Non-pigmented ciliary epithelial cell (primary cell): ENCODE measurements around the gene CLINT1.

Experiments
- DNase-seq: peaks from one replicate; pipeline ENCODE4 v3.0.0-alpha.2; 2010; ENCODE audit warnings: low read depth

CLINT1 gene

GRCh38 chr5:157820593-157821252, 38.2 kb downstream of the CLINT1 start:
- DNase-seq: peak; percentile 18

DNA sequence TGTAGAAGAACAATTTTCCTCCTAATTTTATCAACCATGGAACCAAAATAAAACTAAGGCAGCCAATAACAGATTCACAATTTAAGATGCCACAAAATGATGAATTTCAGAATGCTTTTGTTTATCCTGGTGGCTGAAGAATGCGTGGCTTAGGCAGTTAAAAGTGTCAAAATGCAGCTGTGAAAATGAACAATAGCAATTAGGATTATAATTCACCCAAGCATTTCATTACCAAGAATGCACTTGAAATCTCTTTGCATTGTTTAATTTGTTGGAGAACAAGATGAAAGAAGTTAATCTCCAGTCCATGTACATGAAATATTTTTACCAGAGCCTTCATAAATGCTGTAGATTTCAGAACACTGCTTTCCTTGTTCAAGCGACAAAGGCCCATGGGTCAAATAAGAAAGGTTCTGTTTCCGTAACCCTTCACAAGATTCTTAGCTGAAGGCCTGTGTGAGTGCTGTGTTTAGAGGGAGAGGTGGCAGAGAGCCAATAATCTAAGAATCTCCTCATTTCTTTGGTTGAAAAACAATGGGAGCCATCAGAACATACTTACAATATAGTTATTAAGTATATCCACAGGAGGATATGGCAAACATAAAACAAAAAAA, 39.3 kb downstream of the CLINT1 start:
- DNase-seq: no peak

- DNase-seq: no peak
Observed at GRCh38 chr5:157818368-157818767, 40.6 kb downstream of the CLINT1 start.

- no peak for DNase-seq
Observed at GRCh38 chr5:157817928-157818327, 41.0 kb downstream of the CLINT1 start.

GRCh38 chr5:157817387-157817702, 41.6 kb downstream of the CLINT1 start:
- DNase-seq: no peak

DNA sequence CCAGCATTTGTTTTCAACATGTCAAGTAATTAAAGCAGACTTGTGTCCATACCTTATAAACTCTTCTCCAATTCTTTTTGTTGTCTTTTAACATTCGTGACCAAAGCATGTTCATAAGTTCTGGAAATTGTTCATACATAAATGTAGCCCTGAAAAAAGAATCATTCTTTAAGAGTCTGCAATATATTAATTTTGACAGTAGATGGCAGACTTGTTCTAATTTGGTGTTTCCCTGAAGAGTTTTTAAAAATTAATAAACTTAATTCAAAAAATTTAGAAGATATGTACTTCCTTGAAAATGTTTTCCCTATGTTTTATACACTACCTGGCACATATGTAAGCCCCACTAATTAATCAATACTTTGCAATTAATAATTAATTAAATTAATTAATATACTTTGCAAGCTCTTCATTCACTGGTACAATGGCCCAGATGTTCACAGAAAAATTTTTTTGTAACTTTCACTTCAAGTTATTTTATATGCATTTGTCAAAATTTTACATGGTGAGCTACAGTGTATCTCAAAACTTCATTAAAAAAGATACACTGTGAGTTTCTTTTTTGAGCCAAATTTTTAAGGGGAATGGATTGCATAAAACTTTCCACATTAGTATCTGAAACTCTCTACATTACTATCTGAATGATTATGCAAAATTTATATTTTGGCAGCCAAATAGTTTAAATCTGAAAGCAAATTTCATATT, 42.1 kb downstream of the CLINT1 start:
- DNase-seq: no peak

GRCh38 chr5:157812086-157812485, 46.9 kb downstream of the CLINT1 start:
- DNase-seq: no peak

DNA sequence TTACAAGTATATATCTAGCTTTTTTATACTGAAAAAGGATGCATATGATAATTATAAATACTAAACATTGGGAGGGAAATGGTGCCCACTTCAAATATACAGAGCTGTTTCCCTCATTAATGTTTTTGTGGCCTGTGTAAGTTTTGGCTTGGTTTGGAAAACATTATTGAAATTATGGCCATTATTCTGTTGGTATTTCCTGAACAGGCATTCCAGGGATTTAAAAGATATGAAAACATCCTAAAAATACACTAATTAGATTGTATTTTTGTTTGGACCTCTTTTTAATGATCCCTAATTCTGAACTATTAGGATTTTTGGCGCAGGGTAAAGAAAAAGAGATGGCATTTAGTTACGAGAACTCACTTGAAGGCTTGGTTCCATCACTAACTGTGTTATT, 50.9 kb downstream of the CLINT1 start:
- no peak for DNase-seq

- DNase-seq: no peak
Observed at GRCh38 chr5:157802736-157803135, 56.2 kb downstream of the CLINT1 start.

- DNase-seq: no peak
Observed at GRCh38 chr5:157800137-157800536, 58.8 kb downstream of the CLINT1 start.

GRCh38 chr5:157799578-157799977, 59.4 kb downstream of the CLINT1 start:
- no peak for DNase-seq

DNA sequence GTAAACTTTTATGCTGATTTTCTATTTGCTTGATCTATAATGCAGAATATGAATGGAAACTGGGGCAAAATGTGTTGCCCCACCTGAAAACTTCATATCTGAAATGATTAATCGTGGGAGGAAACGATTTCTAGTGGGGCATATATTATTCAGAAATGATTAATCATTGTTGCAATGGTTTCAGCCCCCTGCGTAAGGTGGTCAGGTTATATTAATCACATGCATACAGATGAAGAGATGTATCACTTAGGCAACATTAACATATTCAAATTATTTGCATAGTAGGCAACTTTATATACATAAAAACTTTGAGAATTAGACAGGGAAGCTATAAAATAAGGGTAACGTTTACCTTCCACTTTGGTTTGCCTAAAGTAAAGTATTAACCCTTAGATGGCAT, 65.6 kb downstream of the CLINT1 start:
- no peak for DNase-seq

- no peak for DNase-seq
Observed at GRCh38 chr5:157785801-157786200, 73.1 kb downstream of the CLINT1 start.

- DNase-seq: no peak
Observed at GRCh38 chr5:157779221-157779620, 79.7 kb downstream of the CLINT1 start.

GRCh38 chr5:157778121-157778805, 80.7 kb downstream of the CLINT1 start:
- peak; percentile 45 for DNase-seq

DNA sequence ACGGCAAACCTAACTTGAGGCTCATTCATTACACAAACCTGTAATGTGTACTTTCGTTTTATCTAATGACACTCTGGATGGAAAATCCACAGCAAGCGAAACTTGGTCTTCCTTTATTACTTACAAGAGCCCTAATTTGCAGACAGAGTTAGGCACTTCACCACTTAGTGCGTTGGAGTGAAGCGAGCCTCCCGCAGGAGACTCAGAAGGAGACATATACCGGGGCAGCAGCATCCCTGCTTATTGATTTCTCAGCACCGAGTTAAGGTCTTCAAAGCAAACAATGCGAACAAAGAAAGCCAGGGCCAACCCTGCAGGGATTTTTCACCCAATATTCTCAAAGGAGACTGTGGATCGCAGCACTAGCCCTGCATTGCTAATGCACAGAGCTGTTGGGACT, 86.8 kb downstream of the CLINT1 start:
- no peak for DNase-seq

DNA sequence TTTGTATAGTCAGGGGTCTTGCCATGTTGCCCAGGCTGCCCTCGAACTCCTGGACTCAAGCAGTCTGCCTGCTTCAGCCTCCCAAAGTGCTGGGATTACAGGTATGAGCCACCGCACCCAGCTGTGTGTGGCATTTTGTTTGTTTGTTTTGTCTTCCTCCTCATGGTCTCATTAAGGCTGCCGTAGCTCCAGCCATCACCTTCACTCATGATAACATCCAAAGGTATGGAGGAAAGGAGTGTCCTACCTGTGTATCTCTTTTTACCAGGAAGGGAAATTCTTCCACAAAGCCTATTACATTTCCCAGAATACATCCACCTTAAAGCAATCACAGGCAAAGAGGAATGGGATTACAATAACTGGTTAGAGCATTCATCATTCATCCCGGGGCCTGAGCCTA, 88.3 kb downstream of the CLINT1 start:
- DNase-seq: no peak

- DNase-seq: no peak
Observed at GRCh38 chr5:157767689-157768088, 91.3 kb downstream of the CLINT1 start.

DNA sequence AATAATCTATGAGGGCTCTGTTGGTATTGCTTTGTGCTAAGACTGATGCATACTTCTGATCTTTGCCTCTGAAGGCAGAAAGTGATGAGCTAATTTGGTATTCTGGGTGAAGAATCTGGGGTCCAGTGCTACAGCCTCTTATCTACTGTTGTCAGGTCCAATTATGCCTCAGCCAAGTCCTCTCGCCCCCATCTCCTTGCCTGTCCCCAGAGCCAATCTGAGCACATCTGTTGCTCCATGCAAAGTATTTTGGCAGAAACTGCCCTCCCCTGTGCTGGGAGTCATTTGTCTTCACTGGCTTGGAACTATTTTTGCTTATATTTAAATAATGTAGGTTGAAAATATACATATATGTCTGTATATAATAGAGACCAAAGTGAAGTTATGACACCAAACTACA, 92.0 kb downstream of the CLINT1 start:
- DNase-seq: no peak

DNA sequence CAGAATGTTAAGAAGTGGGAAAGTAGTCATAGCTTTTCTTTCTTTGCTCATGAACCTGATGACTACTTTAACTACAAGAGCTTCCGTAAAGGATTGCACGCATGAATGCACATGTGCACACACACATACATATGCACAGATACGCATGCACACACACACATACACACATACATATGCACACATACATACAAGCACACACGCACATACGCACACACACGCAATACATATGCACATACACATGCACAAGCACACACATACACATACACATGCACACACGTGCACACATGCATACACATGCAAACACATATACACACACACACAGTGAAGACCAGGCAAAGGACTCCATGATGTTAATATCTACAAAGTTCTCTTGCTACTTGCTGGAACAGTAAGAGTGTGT, 92.5 kb downstream of the CLINT1 start:
- no peak for DNase-seq

DNA sequence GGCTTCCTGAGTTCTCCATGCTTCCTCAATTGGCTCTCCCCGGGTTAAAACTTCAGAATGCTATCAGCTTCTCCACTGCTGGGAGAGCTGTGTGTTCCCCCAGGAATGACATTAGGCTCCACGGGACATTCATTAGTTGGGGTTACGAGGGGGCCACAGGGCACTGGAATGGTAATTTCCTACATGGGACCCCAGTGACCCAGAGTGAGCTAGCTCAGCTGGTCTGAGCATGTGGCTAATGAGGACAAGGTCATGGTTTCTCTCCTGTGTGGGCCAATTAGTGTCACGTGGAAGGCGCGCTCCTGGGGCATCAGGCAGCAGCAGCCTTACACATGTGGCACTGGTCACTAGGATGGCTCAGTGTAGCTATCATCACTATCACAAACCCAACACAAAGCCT, 94.4 kb downstream of the CLINT1 start:
- DNase-seq: no peak

DNA sequence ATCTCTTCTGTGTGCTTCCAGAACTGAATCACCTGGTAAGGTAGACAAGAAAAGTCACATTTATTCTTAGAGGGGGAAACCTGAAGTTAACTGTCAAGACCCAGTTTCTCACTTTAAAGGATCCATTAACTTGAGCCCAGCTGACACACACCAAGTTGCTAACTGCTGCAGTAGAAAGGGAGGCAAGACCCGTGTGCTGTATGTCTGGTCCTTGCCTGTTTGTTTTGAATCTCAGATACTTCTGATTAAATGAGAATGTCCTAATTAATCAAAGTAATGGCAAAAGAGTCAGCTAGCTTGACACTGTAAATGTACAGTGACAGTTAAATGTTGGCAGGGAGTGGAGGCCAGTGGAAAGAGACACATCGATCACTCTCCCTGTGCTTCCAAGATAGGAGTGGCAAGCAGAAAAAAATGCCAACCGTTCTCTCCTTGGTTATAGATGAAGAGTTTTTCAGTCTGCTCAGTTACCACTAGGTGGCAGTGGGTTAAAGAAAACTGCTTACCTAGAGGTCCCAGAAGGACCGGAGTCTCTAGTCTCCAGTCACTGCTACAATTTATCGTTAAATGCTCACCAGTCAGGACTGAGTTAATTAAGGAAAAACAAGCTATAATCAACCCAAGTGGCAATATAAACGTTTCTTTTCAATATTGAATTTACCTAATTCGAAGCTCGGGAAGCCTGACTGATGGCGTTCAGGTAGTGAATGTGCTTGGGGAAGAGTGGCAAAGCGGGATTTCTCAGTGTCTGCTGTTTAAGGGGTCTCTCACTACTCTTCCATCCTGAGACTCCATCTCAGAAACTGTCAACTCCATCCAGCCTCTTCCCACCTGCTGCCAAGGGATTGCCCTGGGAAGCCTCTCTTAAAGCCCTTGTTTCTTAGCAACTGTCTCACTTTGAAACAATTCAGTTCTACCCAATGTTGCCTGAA, 97.0 kb downstream of the CLINT1 start:
- DNase-seq: peak; percentile 28
